SU-DHL-6 (cell line): ENCODE data around the gene KLK11.

Source experiments
- EZH2phosphoT487 ChIP-seq: fragments of 200-600 bp; sonication (generic), shearing (Covaris generic); conservative IDR thresholded peaks from 2 replicates; pipeline ENCODE4 v1.6.1; 2018; ENCODE audit warnings: mild to moderate bottlenecking, antibody characterized with exemption, low read length, moderate library complexity, mixed read lengths
- TF ChIP-seq, protein P1 (sequence below): fragments of 200-600 bp; sonication (generic); IDR thresholded peaks from one replicate; pipeline ENCODE4 v1.5.1; 2017; ENCODE audit warnings: antibody characterized with exemption, mild to moderate bottlenecking, low read length, moderate library complexity; ENCODE audit not compliant: insufficient read depth, poor library complexity, severe bottlenecking

DNA sequence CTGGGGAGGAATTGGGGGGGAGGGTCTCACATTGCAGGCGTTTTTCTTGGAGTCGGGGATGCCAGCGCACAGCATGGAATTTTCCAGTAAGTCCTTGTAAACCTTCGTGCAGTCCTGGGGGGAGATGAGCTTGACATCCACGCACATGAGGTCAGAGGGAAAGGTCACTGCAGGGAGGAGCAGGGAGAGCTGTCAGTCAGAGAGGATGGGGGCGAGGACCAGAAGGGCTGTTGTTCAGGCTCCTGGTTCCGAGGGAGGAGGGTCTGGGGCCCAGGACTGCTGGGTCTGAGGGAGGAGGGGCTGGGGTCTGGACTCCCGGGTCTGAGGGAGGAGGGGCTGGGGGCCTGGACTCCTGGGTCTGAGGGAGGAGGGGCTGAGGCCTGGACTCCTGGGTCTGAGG lies 46.7 kb downstream of the KLK11 start:
- TF ChIP-seq, protein P1, sequence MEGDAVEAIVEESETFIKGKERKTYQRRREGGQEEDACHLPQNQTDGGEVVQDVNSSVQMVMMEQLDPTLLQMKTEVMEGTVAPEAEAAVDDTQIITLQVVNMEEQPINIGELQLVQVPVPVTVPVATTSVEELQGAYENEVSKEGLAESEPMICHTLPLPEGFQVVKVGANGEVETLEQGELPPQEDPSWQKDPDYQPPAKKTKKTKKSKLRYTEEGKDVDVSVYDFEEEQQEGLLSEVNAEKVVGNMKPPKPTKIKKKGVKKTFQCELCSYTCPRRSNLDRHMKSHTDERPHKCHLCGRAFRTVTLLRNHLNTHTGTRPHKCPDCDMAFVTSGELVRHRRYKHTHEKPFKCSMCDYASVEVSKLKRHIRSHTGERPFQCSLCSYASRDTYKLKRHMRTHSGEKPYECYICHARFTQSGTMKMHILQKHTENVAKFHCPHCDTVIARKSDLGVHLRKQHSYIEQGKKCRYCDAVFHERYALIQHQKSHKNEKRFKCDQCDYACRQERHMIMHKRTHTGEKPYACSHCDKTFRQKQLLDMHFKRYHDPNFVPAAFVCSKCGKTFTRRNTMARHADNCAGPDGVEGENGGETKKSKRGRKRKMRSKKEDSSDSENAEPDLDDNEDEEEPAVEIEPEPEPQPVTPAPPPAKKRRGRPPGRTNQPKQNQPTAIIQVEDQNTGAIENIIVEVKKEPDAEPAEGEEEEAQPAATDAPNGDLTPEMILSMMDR: no peak
- TF ChIP-seq EZH2phosphoT487: no peak
